Forelimb muscle (tissue), 1 donor: ENCODE data around the gene COPS9. TPM values are rescaled to one million over a fixed set of nuclear protein-coding genes. Genes with fewer than 3 reads are reported as not detected.
A peak's percentile ranks its signal among the peaks of the same experiment; 100 is the strongest.

Experiments
- DNase-seq: peaks from one replicate; pipeline ENCODE4 v3.0.0-alpha.2; 2013; ENCODE audit warnings: low read depth
- polyA plus RNA-seq: library from polyadenylated mRNA; unstranded; fragments of 120-200 nt; gene quantifications from one replicate; pipeline ENCODE4 v1.2.1, GENCODE V29; 2013; ENCODE audit not compliant: insufficient read length

The COPS9 gene
- 83.8 TPM for polyA plus RNA-seq

GRCh38 chr2:240136013-240136670 lies at the start of gene COPS9:
Gene COPS9, minus strand, starts transcription at chr2:240136305. Its CDS starts 21 bp downstream, at chr2:240136284.
- DNase-seq = peak; percentile 29

- DNase-seq = no peak
These were observed 48.6 kb upstream of the COPS9 start for GRCh38 chr2:240184656-240185055.

GRCh38 chr2:240183875-240184590 lies 47.9 kb upstream of the COPS9 start:
- DNase-seq = no peak

GRCh38 chr2:240183006-240183874 lies 47.1 kb upstream of the COPS9 start:
- no peak for DNase-seq

GRCh38 chr2:240182476-240182875 lies 46.4 kb upstream of the COPS9 start:
- DNase-seq = no peak

GRCh38 chr2:240182001-240182400 lies 45.9 kb upstream of the COPS9 start:
- DNase-seq = no peak

GRCh38 chr2:240179941-240180666 lies 44.0 kb upstream of the COPS9 start:
- DNase-seq = no peak

GRCh38 chr2:240179186-240179815 lies 43.2 kb upstream of the COPS9 start:
- no peak for DNase-seq

GRCh38 chr2:240178564-240178963 lies 42.5 kb upstream of the COPS9 start:
- no peak for DNase-seq

- no peak for DNase-seq
These were observed 38.4 kb upstream of the COPS9 start for GRCh38 chr2:240174496-240174895.

GRCh38 chr2:240172071-240172895 lies 36.2 kb upstream of the COPS9 start:
- no peak for DNase-seq

- no peak for DNase-seq
These were observed 34.8 kb upstream of the COPS9 start for GRCh38 chr2:240170883-240171282.

GRCh38 chr2:240170354-240170735 lies 34.2 kb upstream of the COPS9 start:
- no peak for DNase-seq

GRCh38 chr2:240169486-240170353 lies 33.6 kb upstream of the COPS9 start:
- DNase-seq = no peak

GRCh38 chr2:240168546-240169361 lies 32.6 kb upstream of the COPS9 start:
- no peak for DNase-seq

GRCh38 chr2:240168041-240168440 lies 31.9 kb upstream of the COPS9 start:
- no peak for DNase-seq

- no peak for DNase-seq
These were observed 31.4 kb upstream of the COPS9 start for GRCh38 chr2:240167588-240167880.

- no peak for DNase-seq
These were observed 30.9 kb upstream of the COPS9 start for GRCh38 chr2:240166761-240167587.
